IgD-negative memory B cell (primary cell): ENCODE measurements around the gene NLGN4X. TPM values are rescaled to one million over a fixed set of nuclear protein-coding genes. Genes with fewer than 3 reads are reported as not detected.
A peak's percentile ranks its signal among the peaks of the same experiment; 100 is the strongest.

ENCODE experiments used
- H3K27ac Mint-ChIP-seq, 3 donors: one replicate each; pipeline ENCODE4 v1.8.0; 2020 to 2022; ENCODE audit warnings: mild to moderate bottlenecking in 3 of 3, mixed read lengths in 3 of 3, moderate library complexity in 1 of 3
- H3K27me3 Mint-ChIP-seq: one replicate; pipeline ENCODE4 v1.8.0; 2021; ENCODE audit warnings: mixed read lengths
- H3K36me3 Mint-ChIP-seq: one replicate; pipeline ENCODE4 v1.8.0; 2020; ENCODE audit warnings: mild to moderate bottlenecking, mixed read lengths
- H3K4me1 Mint-ChIP-seq, 3 donors: one replicate each; pipeline ENCODE4 v1.8.0; 2020 to 2022; ENCODE audit warnings: mixed read lengths in 3 of 3, mild to moderate bottlenecking in 1 of 3
- H3K4me3 Mint-ChIP-seq, 4 donors: one replicate each; pipeline ENCODE4 v1.8.0; 2020 to 2022; ENCODE audit warnings: mild to moderate bottlenecking in 4 of 4, mixed read lengths in 4 of 4, moderate library complexity in 3 of 4
- H3K9me3 Mint-ChIP-seq, 3 donors: one replicate each; pipeline ENCODE4 v1.8.0; 2020 to 2021; ENCODE audit warnings: mixed read lengths in 3 of 3, mild to moderate bottlenecking in 1 of 3
- polyA plus RNA-seq: library from polyadenylated mRNA; unstranded; fragments of 300-500 nt; fragmentation: Illumina TruSeq; gene quantifications from one replicate; pipeline ENCODE4 v1.2.3, GENCODE V29; 2021

The NLGN4X gene
- polyA plus RNA-seq, 1 donor from 2014 or later = not detected

- no peaks in the 10 kb centered on the region for H3K27me3 Mint-ChIP-seq
- no peaks in the 10 kb centered on the region for H3K4me1 Mint-ChIP-seq
- peaks cover 0 to 4% (median 0%) of the 10 kb centered on the region in 3 donors for H3K9me3 Mint-ChIP-seq
- H3K36me3 Mint-ChIP-seq = no peaks in the 10 kb centered on the region
- H3K4me3 Mint-ChIP-seq = no peak overlapping the region
- no peak overlapping the region for H3K27ac Mint-ChIP-seq
Observed at GRCh38 chrX:6199486-6199885, 29.2 kb downstream of the NLGN4X start.

GRCh38 chrX:6187256-6187655, 41.4 kb downstream of the NLGN4X start:
- Mint-ChIP-seq H3K4me3 (no peak overlapping the region), H3K27me3 (peaks cover 3% of the 10 kb centered on the region), H3K4me1 (no peaks in the 10 kb centered on the region), H3K27ac (no peak overlapping the region), H3K36me3 (no peaks in the 10 kb centered on the region), H3K9me3 (no peaks in the 10 kb centered on the region)

GRCh38 chrX:6184900-6185515, 43.7 kb downstream of the NLGN4X start:
- no peak overlapping the region for H3K27ac Mint-ChIP-seq
- no peaks in the 10 kb centered on the region for H3K4me1 Mint-ChIP-seq
- no peaks in the 10 kb centered on the region for H3K27me3 Mint-ChIP-seq
- H3K36me3 Mint-ChIP-seq = no peaks in the 10 kb centered on the region
- no peaks in the 10 kb centered on the region for H3K9me3 Mint-ChIP-seq
- H3K4me3 Mint-ChIP-seq = no peak overlapping the region

GRCh38 chrX:6175914-6176313, 52.8 kb downstream of the NLGN4X start:
- peaks cover 0 to 1% (median 0%) of the 10 kb centered on the region in 3 donors for H3K4me1 Mint-ChIP-seq
- H3K27ac Mint-ChIP-seq = no peak overlapping the region
- H3K4me3 Mint-ChIP-seq = peak overlapping the region in 1 of 4 donors; percentile 28
- peaks cover 0 to 2% (median 0%) of the 10 kb centered on the region in 3 donors for H3K9me3 Mint-ChIP-seq
- peaks cover 3% of the 10 kb centered on the region for H3K36me3 Mint-ChIP-seq
- no peaks in the 10 kb centered on the region for H3K27me3 Mint-ChIP-seq

DNA sequence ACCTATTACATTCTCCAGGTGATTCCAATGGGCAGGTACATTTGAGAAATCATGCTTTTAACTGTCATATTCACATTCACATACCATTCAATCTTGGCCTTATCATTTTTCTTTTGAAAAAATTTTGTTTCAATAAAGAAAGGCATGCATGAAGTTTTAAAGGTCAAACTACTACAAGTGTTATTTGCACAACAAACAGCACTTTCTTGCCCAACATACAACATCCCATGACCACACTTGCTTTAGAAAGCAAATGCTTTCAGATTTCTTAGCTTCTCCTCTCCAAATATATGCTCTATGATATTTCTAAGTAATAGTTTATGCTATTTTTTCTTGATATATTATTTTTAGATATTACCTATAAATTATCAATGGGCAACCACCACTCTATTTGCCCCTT, 58.2 kb downstream of the NLGN4X start:
- H3K4me3 Mint-ChIP-seq = no peak overlapping the region
- no peaks in the 10 kb centered on the region for H3K4me1 Mint-ChIP-seq
- H3K27me3 Mint-ChIP-seq = no peaks in the 10 kb centered on the region
- H3K27ac Mint-ChIP-seq = no peak overlapping the region
- no peaks in the 10 kb centered on the region for H3K36me3 Mint-ChIP-seq
- peaks cover 0 to 2% (median 0%) of the 10 kb centered on the region in 3 donors for H3K9me3 Mint-ChIP-seq

GRCh38 chrX:6169407-6169806, 59.3 kb downstream of the NLGN4X start:
- Mint-ChIP-seq H3K4me1 (no peaks in the 10 kb centered on the region), H3K9me3 (peaks cover 0 to 2% (median 0%) of the 10 kb centered on the region in 3 donors), H3K4me3 (no peak overlapping the region), H3K27ac (no peak overlapping the region), H3K36me3 (no peaks in the 10 kb centered on the region), H3K27me3 (no peaks in the 10 kb centered on the region)

DNA sequence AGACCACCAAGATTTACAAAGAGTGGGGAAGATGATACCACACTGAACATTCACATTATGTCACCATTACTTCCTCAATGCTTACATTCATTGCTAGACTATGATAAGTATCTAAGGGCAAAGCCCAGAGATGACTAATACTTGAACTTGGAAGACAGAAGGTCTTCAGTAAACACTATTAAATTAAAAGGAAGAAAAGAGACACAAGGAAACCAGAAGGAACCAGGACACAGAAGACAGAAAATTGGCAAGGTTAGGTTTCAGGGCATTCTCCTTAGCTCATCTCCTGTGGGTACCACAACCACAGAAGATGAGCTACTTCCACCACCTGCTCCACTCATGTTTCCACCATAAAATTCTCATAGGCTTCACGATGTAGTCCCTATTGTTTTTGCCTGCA, 64.9 kb downstream of the NLGN4X start:
- Mint-ChIP-seq H3K27me3 (no peaks in the 10 kb centered on the region), H3K36me3 (no peaks in the 10 kb centered on the region), H3K4me1 (no peaks in the 10 kb centered on the region), H3K4me3 (no peak overlapping the region), H3K9me3 (peaks cover 0 to 7% (median 0%) of the 10 kb centered on the region in 3 donors), H3K27ac (no peak overlapping the region)

- Mint-ChIP-seq H3K4me1 (no peaks in the 10 kb centered on the region), H3K4me3 (no peak overlapping the region), H3K36me3 (no peaks in the 10 kb centered on the region), H3K9me3 (peaks cover 0 to 10% (median 0%) of the 10 kb centered on the region in 3 donors), H3K27ac (no peak overlapping the region), H3K27me3 (no peaks in the 10 kb centered on the region)
Observed at GRCh38 chrX:6159468-6159867, 69.2 kb downstream of the NLGN4X start.

DNA sequence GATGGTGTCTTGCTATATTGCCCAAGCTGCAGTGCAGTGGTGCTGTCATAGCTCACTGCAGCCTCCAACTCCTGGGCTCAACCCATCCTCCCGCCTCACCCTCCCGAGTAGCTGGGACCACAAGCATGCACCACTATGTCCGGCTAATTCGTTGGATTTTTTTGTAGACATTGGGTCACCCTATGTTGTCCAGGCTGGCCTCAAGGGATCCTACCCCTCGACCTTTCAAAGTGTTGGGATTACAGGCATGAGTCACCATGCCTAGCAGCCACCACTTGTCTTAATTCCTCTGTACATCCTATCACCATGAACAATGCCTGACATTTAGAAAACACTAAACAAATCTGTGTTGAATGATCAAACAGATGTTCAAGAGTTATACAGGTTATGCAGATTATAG, 76.7 kb downstream of the NLGN4X start:
- Mint-ChIP-seq H3K4me3 (no peak overlapping the region), H3K4me1 (no peaks in the 10 kb centered on the region), H3K9me3 (peaks cover 0 to 3% (median 0%) of the 10 kb centered on the region in 3 donors), H3K27ac (no peak overlapping the region), H3K27me3 (no peaks in the 10 kb centered on the region), H3K36me3 (no peaks in the 10 kb centered on the region)

GRCh38 chrX:6149060-6149872, 79.4 kb downstream of the NLGN4X start:
- Mint-ChIP-seq H3K27me3 (no peaks in the 10 kb centered on the region), H3K4me3 (no peak overlapping the region), H3K27ac (no peak overlapping the region), H3K4me1 (no peaks in the 10 kb centered on the region), H3K9me3 (peaks cover 0 to 3% (median 0%) of the 10 kb centered on the region in 3 donors), H3K36me3 (no peaks in the 10 kb centered on the region)

GRCh38 chrX:6134255-6134654, 94.4 kb downstream of the NLGN4X start:
- H3K4me3 Mint-ChIP-seq = no peak overlapping the region
- H3K27me3 Mint-ChIP-seq = no peaks in the 10 kb centered on the region
- no peaks in the 10 kb centered on the region for H3K4me1 Mint-ChIP-seq

GRCh38 chrX:6132970-6133369, 95.7 kb downstream of the NLGN4X start:
- Mint-ChIP-seq H3K36me3 (no peaks in the 10 kb centered on the region), H3K27ac (no peak overlapping the region), H3K9me3 (peaks cover 0 to 9% (median 3%) of the 10 kb centered on the region in 3 donors), H3K4me3 (no peak overlapping the region), H3K4me1 (peaks cover 0 to 2% (median 0%) of the 10 kb centered on the region in 3 donors), H3K27me3 (no peaks in the 10 kb centered on the region)

More at GRCh38 chrX:6134255-6134654, 94.4 kb downstream of the NLGN4X start:
- peaks cover under 1 to 9% (median 3%) of the 10 kb centered on the region in 3 donors for H3K9me3 Mint-ChIP-seq
- no peak overlapping the region for H3K27ac Mint-ChIP-seq
- H3K36me3 Mint-ChIP-seq = no peaks in the 10 kb centered on the region

GRCh38 chrX:6131287-6131686, 97.4 kb downstream of the NLGN4X start:
- no peaks in the 10 kb centered on the region for H3K36me3 Mint-ChIP-seq
- peaks cover 0 to 2% (median 0%) of the 10 kb centered on the region in 3 donors for H3K4me1 Mint-ChIP-seq
- H3K27me3 Mint-ChIP-seq = no peaks in the 10 kb centered on the region
- H3K4me3 Mint-ChIP-seq = no peak overlapping the region
- peaks cover 0 to under 1% (median 0%) of the 10 kb centered on the region in 3 donors for H3K9me3 Mint-ChIP-seq
- H3K27ac Mint-ChIP-seq = no peak overlapping the region

DNA sequence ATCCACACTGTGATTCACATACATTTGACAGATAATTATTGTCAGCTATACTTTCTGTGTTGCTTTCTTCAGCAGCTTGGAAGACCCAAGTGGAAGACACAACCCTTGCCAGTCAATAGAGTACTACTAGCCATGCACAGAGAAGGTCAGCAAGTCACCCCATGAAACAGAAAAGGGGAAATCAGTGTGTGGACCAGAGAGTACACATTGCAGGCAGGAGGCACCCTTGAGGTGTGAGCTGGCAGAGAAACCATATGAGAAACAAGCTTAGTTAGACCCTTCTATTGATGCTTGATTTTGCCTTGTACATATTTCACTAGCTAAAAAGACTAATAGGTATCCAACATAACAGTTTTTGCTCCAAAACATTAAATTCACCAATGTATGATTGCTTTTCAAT, 99.5 kb downstream of the NLGN4X start:
- Mint-ChIP-seq H3K4me3 (no peak overlapping the region), H3K4me1 (peaks cover 0 to 2% (median 0%) of the 10 kb centered on the region in 3 donors), H3K9me3 (peaks cover 0 to 2% (median 0%) of the 10 kb centered on the region in 3 donors), H3K36me3 (no peaks in the 10 kb centered on the region), H3K27ac (no peak overlapping the region), H3K27me3 (no peaks in the 10 kb centered on the region)

GRCh38 chrX:6120329-6120728, 108.3 kb downstream of the NLGN4X start:
- H3K9me3 Mint-ChIP-seq = peaks cover 0 to 4% (median 2%) of the 10 kb centered on the region in 3 donors
- no peaks in the 10 kb centered on the region for H3K27me3 Mint-ChIP-seq
- peaks cover 0 to 1% (median 0%) of the 10 kb centered on the region in 3 donors for H3K4me1 Mint-ChIP-seq
- H3K36me3 Mint-ChIP-seq = no peaks in the 10 kb centered on the region
- no peak overlapping the region for H3K27ac Mint-ChIP-seq
- no peak overlapping the region for H3K4me3 Mint-ChIP-seq
